Neural cell (in vitro differentiated cells): ENCODE data around the gene AFTPH. TPM values are rescaled to one million over a fixed set of nuclear protein-coding genes. Genes with fewer than 3 reads are reported as not detected.

ENCODE experiments used
- H2AFZ ChIP-seq: fragments of 200-600, 300-800 bp; sonication (generic), shearing (Covaris generic); 2 replicates; pipeline ENCODE4 v1.6.0; 2014; ENCODE audit warnings: low read depth, mild to moderate bottlenecking, antibody characterized with exemption, low read length, moderate library complexity
- H3F3A ChIP-seq: fragments of 200-600 bp; shearing (Covaris generic); 2 replicates; pipeline ENCODE4 v1.6.1; 2016; ENCODE audit warnings: mild to moderate bottlenecking, moderate library complexity, mixed read lengths, antibody characterized with exemption, low read length; ENCODE audit not compliant: insufficient read depth, poor library complexity, severe bottlenecking
- H3K27ac ChIP-seq: fragments of 200-600, 300-800 bp; sonication (generic), shearing (Covaris generic); 2 replicates; pipeline ENCODE4 v1.5.1; 2014; ENCODE audit warnings: mild to moderate bottlenecking, low read length, moderate library complexity
- H3K27me3 ChIP-seq: fragments of 300-800, 200-600 bp; sonication (generic), shearing (Covaris generic); 2 replicates; pipeline ENCODE4 v1.6.0; 2014; ENCODE audit warnings: mild to moderate bottlenecking, low read depth, low read length, moderate library complexity; ENCODE audit not compliant: insufficient read depth
- H3K36me3 ChIP-seq: fragments of 300-800, 200-600 bp; sonication (generic), shearing (Covaris generic); 2 replicates; pipeline ENCODE4 v1.5.1; 2014; ENCODE audit warnings: mild to moderate bottlenecking, antibody characterized with exemption, low read length, moderate library complexity; ENCODE audit not compliant: insufficient read depth
- H3K4me2 ChIP-seq: fragments of 300-800, 200-600 bp; sonication (generic), shearing (Covaris generic); 2 replicates; pipeline ENCODE4 v1.6.0; 2014; ENCODE audit warnings: mild to moderate bottlenecking, low read length
- H3K4me3 ChIP-seq: fragments of 300-800, 200-600 bp; sonication (generic), shearing (Covaris generic); 2 replicates; pipeline ENCODE4 v1.5.1; 2014; ENCODE audit warnings: mild to moderate bottlenecking, low read length, moderate library complexity
- H3K79me2 ChIP-seq: fragments of 200-600 bp; shearing (Covaris generic); replicated peaks from 2 replicates; pipeline ENCODE4 v1.6.0; 2014; ENCODE audit warnings: mild to moderate bottlenecking, low read length, moderate library complexity; ENCODE audit not compliant: insufficient read depth
- H3K9ac ChIP-seq: fragments of 300-800, 200-600 bp; sonication (generic), shearing (Covaris generic); 2 replicates; pipeline ENCODE4 v1.6.1; 2016; ENCODE audit warnings: mild to moderate bottlenecking, low read length, mixed read lengths
- H3K9me2 ChIP-seq: fragments of 200-600 bp; shearing (Covaris generic); 2 replicates; pipeline ENCODE4 v1.6.1; 2016; ENCODE audit warnings: mild to moderate bottlenecking, low read length, mixed read lengths; ENCODE audit not compliant: insufficient read depth
- H3K9me3 ChIP-seq: fragments of 200-600, 300-800 bp; sonication (generic), shearing (Covaris generic); 2 replicates; pipeline ENCODE4 v1.6.1; 2016; ENCODE audit warnings: mild to moderate bottlenecking, mixed run types, low read length, moderate library complexity, mixed read lengths
- H4K20me1 ChIP-seq: fragments of 200-600 bp; shearing (Covaris generic); 2 replicates; pipeline ENCODE4 v1.6.1; 2016; ENCODE audit warnings: mild to moderate bottlenecking, mixed run types; ENCODE audit not compliant: insufficient read depth
- EP300 ChIP-seq: fragments of 450-650 bp; conservative IDR thresholded peaks from 2 replicates; pipeline ENCODE4 v1.6.1; 2014; ENCODE audit warnings: antibody characterized with exemption, mild to moderate bottlenecking, moderate library complexity; ENCODE audit not compliant: poor library complexity, severe bottlenecking
- EZH2 ChIP-seq: fragments of 200-600, 300-800 bp; shearing (Covaris generic), sonication (generic); IDR thresholded peaks from 2 replicates; pipeline ENCODE4 v1.6.1; 2014; ENCODE audit warnings: antibody characterized with exemption, low read length, borderline replicate concordance, mild to moderate bottlenecking; ENCODE audit not compliant: insufficient read depth, poor library complexity, severe bottlenecking
- MXI1 ChIP-seq: fragments of 450-650 bp; conservative IDR thresholded peaks from 2 replicates; pipeline ENCODE4 v1.6.1; 2014; ENCODE audit warnings: antibody characterized with exemption, mild to moderate bottlenecking; ENCODE audit not compliant: poor library complexity, severe bottlenecking
- POLR2AphosphoS5 ChIP-seq: IDR thresholded peaks from 2 replicates; pipeline ENCODE4 v1.6.1; 2012
- RAD21 ChIP-seq: fragments of 450-650 bp; conservative IDR thresholded peaks from 2 replicates; pipeline ENCODE4 v1.6.1; 2014; ENCODE audit warnings: antibody characterized with exemption, mild to moderate bottlenecking, moderate library complexity
- SMC3 ChIP-seq: fragments of 450-650 bp; conservative IDR thresholded peaks from 2 replicates; pipeline ENCODE4 v1.6.1; 2014; ENCODE audit warnings: antibody characterized with exemption, mild to moderate bottlenecking, moderate library complexity; ENCODE audit not compliant: poor library complexity
- TAF1 ChIP-seq: IDR thresholded peaks from 2 replicates; pipeline ENCODE4 v1.6.1; 2012; ENCODE audit warnings: low read depth
- polyA plus RNA-seq: library from polyadenylated mRNA; depleted of rRNA; stranded (reverse); fragments of >200 nt; gene quantifications from 2 replicates; pipeline ENCODE4 v1.2.3, GENCODE V29; 2014
- TF ChIP-seq, protein P1 (sequence below): IDR thresholded peaks from 2 replicates; pipeline ENCODE4 v1.6.1; 2012; ENCODE audit warnings: borderline replicate concordance
- TF ChIP-seq, protein P2 (sequence below): fragments of 450-650 bp; IDR thresholded peaks from 2 replicates; pipeline ENCODE4 v1.5.1; 2014; ENCODE audit warnings: antibody characterized with exemption, mild to moderate bottlenecking, moderate library complexity; ENCODE audit not compliant: poor library complexity, severe bottlenecking

AFTPH gene
- polyA plus RNA-seq, 1 donor from 2014 or later: 63.0 TPM

DNA sequence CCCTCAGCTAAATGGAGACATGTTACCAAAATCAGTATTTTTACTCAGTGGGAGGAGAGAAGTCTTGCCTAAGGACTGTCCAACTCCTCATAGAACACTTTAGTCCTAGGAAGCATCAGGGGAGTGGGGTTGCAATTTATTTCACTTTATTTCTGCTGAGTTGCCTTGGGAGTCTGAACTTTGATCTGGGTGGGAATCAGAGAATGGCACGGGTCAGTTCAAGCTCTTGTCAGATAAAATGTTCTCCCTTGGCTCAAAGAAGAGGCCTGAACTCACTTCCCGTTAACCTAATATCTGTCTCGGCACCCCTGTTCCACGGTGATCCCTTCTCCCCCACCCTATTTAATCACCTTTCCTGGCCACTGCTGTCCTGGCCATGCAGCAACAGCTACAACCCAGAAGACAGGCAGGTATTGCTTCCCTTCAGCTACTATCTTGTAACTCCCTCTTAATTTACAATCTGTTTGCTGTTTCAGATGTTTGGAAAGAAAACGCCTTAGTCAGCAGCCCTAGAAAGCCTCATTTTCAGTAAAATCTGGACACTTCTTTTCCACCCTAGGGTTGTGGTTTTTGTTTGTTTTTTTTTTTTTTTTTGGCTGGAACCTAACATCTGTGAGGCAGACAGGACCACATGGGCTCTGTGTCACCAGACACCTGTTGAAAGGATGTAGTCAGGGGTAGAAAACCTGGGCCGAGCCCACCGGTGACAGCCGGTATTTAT, 77.1 kb downstream of the AFTPH start:
- H3K4me3 ChIP-seq: no peak overlapping the region
- no peak overlapping the region for H3K4me2 ChIP-seq
- no peak for TF ChIP-seq RAD21
- no peak for TF ChIP-seq MXI1
- no peak for TF ChIP-seq SMC3
- TF ChIP-seq POLR2AphosphoS5: no peak
- no peak for TF ChIP-seq TAF1
- TF ChIP-seq, protein P1, sequence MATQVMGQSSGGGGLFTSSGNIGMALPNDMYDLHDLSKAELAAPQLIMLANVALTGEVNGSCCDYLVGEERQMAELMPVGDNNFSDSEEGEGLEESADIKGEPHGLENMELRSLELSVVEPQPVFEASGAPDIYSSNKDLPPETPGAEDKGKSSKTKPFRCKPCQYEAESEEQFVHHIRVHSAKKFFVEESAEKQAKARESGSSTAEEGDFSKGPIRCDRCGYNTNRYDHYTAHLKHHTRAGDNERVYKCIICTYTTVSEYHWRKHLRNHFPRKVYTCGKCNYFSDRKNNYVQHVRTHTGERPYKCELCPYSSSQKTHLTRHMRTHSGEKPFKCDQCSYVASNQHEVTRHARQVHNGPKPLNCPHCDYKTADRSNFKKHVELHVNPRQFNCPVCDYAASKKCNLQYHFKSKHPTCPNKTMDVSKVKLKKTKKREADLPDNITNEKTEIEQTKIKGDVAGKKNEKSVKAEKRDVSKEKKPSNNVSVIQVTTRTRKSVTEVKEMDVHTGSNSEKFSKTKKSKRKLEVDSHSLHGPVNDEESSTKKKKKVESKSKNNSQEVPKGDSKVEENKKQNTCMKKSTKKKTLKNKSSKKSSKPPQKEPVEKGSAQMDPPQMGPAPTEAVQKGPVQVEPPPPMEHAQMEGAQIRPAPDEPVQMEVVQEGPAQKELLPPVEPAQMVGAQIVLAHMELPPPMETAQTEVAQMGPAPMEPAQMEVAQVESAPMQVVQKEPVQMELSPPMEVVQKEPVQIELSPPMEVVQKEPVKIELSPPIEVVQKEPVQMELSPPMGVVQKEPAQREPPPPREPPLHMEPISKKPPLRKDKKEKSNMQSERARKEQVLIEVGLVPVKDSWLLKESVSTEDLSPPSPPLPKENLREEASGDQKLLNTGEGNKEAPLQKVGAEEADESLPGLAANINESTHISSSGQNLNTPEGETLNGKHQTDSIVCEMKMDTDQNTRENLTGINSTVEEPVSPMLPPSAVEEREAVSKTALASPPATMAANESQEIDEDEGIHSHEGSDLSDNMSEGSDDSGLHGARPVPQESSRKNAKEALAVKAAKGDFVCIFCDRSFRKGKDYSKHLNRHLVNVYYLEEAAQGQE: no peak
- TF ChIP-seq EZH2: no peak
- TF ChIP-seq EP300: no peak
- H3K9ac ChIP-seq: no peak overlapping the region
- no peaks in the 10 kb centered on the region for H3K27me3 ChIP-seq
- H3K79me2 ChIP-seq: no peaks in the 10 kb centered on the region
- H3K27ac ChIP-seq: no peak overlapping the region
- no peaks in the 10 kb centered on the region for H3K36me3 ChIP-seq
- H3F3A ChIP-seq: no peaks in the 10 kb centered on the region
- H3K9me2 ChIP-seq: no peaks in the 10 kb centered on the region
- H2AFZ ChIP-seq: no peak overlapping the region
- no peaks in the 10 kb centered on the region for H4K20me1 ChIP-seq
- H3K9me3 ChIP-seq: no peaks in the 10 kb centered on the region

DNA sequence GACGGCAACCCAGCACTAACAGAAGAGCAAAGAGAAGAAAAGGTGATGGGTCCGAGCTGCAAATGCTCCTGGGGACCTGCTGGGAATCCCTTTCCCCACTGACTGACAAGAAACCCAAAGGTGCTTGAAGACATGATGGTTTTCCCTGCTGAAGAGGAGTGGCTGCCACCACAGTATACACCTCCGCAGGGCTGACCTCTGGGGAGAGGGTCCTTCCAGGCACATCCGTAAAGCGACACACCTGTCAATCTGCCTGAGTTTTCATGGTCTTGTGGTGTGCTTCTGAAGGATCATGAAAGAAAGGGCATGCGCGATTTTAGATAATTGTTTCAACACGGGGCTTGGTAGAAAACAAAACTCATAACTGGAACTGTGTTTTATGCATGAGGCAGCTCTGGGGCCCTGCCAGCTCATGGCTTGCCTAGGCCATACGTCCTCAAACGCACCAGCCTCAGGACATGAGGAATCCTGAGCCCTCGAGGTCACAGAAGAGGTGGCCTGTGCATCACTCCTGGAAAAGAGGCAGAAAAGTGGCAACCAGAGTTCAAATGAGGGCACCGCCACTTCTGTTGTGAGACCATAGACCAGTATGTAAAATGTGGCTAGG, 77.8 kb downstream of the AFTPH start:
- no peak for TF ChIP-seq RAD21
- TF ChIP-seq TAF1: no peak
- TF ChIP-seq EZH2: no peak
- no peak for TF ChIP-seq EP300
- Histone ChIP-seq H3K9ac (no peak overlapping the region), H4K20me1 (no peaks in the 10 kb centered on the region)

DNA sequence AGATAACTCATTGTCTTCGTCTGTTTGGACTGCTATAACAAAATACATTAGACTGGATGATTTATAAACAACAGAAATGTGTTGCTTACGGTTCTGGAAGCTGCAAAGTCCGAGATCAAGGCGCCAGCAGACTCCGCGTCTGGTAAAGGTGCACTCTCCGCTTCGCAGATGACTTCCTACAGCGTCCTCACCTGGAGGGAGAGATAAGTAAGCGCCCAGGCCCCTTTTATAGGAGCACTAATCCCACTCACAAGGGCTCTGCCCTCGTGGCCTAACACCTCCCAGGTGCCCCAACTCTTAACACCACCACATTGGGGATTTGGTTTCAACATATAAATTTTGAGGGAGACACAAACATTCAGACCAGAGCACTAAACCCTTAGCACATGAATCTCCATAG, 78.3 kb downstream of the AFTPH start:
- Histone ChIP-seq H3K36me3 (no peaks in the 10 kb centered on the region), H3K9ac (no peak overlapping the region), H3K4me3 (no peak overlapping the region), H3K9me2 (no peaks in the 10 kb centered on the region), H4K20me1 (no peaks in the 10 kb centered on the region), H3F3A (no peaks in the 10 kb centered on the region), H3K79me2 (no peaks in the 10 kb centered on the region), H3K27me3 (no peaks in the 10 kb centered on the region), H3K9me3 (no peaks in the 10 kb centered on the region), H3K27ac (no peak overlapping the region), H3K4me2 (no peak overlapping the region), H2AFZ (no peak overlapping the region)
- no peak for TF ChIP-seq EP300
- no peak for TF ChIP-seq SMC3
- no peak for TF ChIP-seq MXI1
- no peak for TF ChIP-seq TAF1
- TF ChIP-seq, protein P2, sequence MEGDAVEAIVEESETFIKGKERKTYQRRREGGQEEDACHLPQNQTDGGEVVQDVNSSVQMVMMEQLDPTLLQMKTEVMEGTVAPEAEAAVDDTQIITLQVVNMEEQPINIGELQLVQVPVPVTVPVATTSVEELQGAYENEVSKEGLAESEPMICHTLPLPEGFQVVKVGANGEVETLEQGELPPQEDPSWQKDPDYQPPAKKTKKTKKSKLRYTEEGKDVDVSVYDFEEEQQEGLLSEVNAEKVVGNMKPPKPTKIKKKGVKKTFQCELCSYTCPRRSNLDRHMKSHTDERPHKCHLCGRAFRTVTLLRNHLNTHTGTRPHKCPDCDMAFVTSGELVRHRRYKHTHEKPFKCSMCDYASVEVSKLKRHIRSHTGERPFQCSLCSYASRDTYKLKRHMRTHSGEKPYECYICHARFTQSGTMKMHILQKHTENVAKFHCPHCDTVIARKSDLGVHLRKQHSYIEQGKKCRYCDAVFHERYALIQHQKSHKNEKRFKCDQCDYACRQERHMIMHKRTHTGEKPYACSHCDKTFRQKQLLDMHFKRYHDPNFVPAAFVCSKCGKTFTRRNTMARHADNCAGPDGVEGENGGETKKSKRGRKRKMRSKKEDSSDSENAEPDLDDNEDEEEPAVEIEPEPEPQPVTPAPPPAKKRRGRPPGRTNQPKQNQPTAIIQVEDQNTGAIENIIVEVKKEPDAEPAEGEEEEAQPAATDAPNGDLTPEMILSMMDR: no peak
- TF ChIP-seq, protein P1: no peak
- TF ChIP-seq EZH2: no peak
- TF ChIP-seq POLR2AphosphoS5: no peak
- no peak for TF ChIP-seq RAD21

More for the DNA sequence above, 77.8 kb downstream of the AFTPH start:
- no peaks in the 10 kb centered on the region for H3K79me2 ChIP-seq
- H3K27ac ChIP-seq: no peak overlapping the region
- no peaks in the 10 kb centered on the region for H3K9me2 ChIP-seq
- H3K27me3 ChIP-seq: no peaks in the 10 kb centered on the region
- H3K4me3 ChIP-seq: no peak overlapping the region
- no peak overlapping the region for H2AFZ ChIP-seq
- no peaks in the 10 kb centered on the region for H3K9me3 ChIP-seq
- H3K4me2 ChIP-seq: no peak overlapping the region
- H3F3A ChIP-seq: no peaks in the 10 kb centered on the region
- H3K36me3 ChIP-seq: no peaks in the 10 kb centered on the region
